Nephron progenitor cell (in vitro differentiated cells): Measurements from ENCODE around the gene ADAP1.
A peak's percentile ranks its signal among the peaks of the same experiment; 100 is the strongest.

Experiments used
- DNase-seq: peaks from one replicate; pipeline ENCODE4 v3.0.0; 2021
- H3K27ac Mint-ChIP-seq: 2 replicates; pipeline ENCODE4 v1.8.0; 2021; ENCODE audit warnings: mild to moderate bottlenecking, moderate library complexity, mixed read lengths
- H3K27me3 Mint-ChIP-seq: 2 replicates; pipeline ENCODE4 v1.8.0; 2021; ENCODE audit warnings: mild to moderate bottlenecking, low read depth, mixed read lengths; ENCODE audit not compliant: poor library complexity
- H3K36me3 Mint-ChIP-seq: 2 replicates; pipeline ENCODE4 v1.8.0; 2021; ENCODE audit warnings: low read depth, mixed read lengths
- H3K4me1 Mint-ChIP-seq: 2 replicates; pipeline ENCODE4 v1.8.0; 2021; ENCODE audit warnings: mixed read lengths
- H3K4me3 Mint-ChIP-seq: 2 replicates; pipeline ENCODE4 v1.8.0; 2021; ENCODE audit warnings: mild to moderate bottlenecking, moderate library complexity, mixed read lengths
- H3K9me3 Mint-ChIP-seq: 2 replicates; pipeline ENCODE4 v1.8.0; 2021; ENCODE audit warnings: mild to moderate bottlenecking, moderate library complexity, mixed read lengths
- TF ChIP-seq, protein P1 (sequence below): fragments of 200-600 bp; sonication (generic); IDR thresholded peaks from 2 replicates; pipeline ENCODE4 v1.5.0; 2021; ENCODE audit warnings: antibody characterized with exemption

Gene ADAP1

DNA sequence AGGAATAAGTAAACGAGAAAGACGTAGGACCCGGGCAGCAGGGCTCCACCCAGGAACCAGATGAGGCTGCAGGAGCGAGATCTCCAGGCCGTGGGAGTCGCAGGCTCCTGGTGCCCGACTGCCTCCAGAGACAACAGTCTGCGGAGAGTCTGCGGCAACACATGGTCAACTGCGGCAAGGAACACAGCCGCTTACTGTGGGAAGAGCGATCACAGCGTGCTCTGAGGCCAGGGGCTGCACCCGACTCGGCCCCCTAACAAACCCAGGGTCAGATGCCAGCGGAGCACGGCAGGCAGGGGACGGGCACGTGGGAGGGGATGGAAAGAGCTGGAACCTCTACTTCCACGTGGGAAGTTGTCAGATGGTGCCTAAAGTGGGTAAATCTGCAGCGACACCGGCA is 51.5 kb downstream of the ADAP1 start:
- H3K4me3 Mint-ChIP-seq, result no peak overlapping the region
- no peaks in the 10 kb centered on the region for H3K9me3 Mint-ChIP-seq

DNA sequence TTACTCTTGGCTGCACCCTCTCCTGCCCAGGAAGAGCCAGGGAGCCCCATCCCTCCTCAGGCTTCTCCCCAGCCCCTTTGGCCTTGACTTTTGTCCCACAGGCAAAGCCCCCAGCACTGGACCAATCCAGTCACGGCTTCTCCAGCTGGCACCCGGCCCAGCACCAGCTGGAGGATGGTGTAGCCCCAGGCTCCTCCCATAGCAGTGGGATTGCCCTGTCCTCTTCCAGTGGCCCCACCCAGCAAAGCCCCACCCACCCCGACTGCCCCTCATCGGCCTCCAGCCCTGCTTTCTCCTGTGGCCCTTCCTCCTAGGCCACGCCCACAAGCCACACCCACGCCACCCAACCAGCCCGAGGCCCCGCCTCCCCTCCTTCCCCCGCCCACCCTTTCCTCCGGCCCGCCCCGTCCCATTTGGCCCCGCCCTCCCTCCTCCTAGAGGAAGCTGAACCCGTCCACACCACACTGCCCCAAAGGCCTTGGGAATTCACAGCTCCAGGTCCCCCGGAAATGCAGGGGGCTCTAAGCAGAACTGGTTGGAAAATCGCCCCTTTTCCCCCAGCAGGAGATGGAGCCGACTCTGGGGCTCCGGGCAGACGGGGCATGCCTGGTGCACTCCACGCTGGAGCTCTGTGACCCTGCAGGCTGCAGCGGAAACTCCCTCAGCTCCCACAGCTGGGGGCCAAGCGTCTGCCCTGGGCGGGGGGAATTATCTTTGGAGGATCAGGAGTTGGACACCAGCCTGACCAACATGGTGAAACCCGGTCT is 52.9 kb downstream of the ADAP1 start:
- DNase-seq, result peak; percentile 89
- H3K9me3 Mint-ChIP-seq, result no peaks in the 10 kb centered on the region
- no peak overlapping the region for H3K27ac Mint-ChIP-seq
- H3K4me3 Mint-ChIP-seq, result no peak overlapping the region
- peaks cover 40% of the 10 kb centered on the region for H3K27me3 Mint-ChIP-seq
- TF ChIP-seq, protein P1, sequence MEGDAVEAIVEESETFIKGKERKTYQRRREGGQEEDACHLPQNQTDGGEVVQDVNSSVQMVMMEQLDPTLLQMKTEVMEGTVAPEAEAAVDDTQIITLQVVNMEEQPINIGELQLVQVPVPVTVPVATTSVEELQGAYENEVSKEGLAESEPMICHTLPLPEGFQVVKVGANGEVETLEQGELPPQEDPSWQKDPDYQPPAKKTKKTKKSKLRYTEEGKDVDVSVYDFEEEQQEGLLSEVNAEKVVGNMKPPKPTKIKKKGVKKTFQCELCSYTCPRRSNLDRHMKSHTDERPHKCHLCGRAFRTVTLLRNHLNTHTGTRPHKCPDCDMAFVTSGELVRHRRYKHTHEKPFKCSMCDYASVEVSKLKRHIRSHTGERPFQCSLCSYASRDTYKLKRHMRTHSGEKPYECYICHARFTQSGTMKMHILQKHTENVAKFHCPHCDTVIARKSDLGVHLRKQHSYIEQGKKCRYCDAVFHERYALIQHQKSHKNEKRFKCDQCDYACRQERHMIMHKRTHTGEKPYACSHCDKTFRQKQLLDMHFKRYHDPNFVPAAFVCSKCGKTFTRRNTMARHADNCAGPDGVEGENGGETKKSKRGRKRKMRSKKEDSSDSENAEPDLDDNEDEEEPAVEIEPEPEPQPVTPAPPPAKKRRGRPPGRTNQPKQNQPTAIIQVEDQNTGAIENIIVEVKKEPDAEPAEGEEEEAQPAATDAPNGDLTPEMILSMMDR, result no peak
- no peaks in the 10 kb centered on the region for H3K36me3 Mint-ChIP-seq
- H3K4me1 Mint-ChIP-seq, result peaks cover 16% of the 10 kb centered on the region

More for the DNA sequence above, 51.5 kb downstream of the ADAP1 start:
- DNase-seq, result no peak
- peaks cover 50% of the 10 kb centered on the region for H3K27me3 Mint-ChIP-seq
- H3K27ac Mint-ChIP-seq, result no peak overlapping the region
- TF ChIP-seq, protein P1, result no peak
- H3K36me3 Mint-ChIP-seq, result no peaks in the 10 kb centered on the region
- H3K4me1 Mint-ChIP-seq, result peaks cover 16% of the 10 kb centered on the region

DNA sequence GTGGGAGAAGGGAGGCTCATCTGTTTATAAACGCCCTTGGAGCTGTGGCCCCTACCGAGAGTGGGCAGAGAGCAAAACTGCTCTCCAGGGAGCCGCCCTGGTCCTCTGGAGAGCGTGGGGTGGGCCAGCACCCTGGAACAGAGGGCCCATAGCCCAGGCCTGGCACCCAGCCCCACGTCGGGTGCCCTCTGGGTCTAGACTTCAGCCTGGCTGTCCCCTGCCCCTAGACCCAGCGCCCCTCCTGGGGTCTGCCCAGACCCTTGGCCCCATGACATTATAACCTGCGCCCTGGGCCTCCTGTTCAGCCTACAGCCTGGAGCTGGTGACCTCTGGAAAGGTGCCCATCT is 53.5 kb downstream of the ADAP1 start:
- no peak overlapping the region for H3K27ac Mint-ChIP-seq
- H3K4me1 Mint-ChIP-seq, result peaks cover 16% of the 10 kb centered on the region
- DNase-seq, result no peak
- H3K9me3 Mint-ChIP-seq, result no peaks in the 10 kb centered on the region
- TF ChIP-seq, protein P1, result no peak
- H3K4me3 Mint-ChIP-seq, result no peak overlapping the region
- peaks cover 35% of the 10 kb centered on the region for H3K27me3 Mint-ChIP-seq
- peaks cover 5% of the 10 kb centered on the region for H3K36me3 Mint-ChIP-seq

DNA sequence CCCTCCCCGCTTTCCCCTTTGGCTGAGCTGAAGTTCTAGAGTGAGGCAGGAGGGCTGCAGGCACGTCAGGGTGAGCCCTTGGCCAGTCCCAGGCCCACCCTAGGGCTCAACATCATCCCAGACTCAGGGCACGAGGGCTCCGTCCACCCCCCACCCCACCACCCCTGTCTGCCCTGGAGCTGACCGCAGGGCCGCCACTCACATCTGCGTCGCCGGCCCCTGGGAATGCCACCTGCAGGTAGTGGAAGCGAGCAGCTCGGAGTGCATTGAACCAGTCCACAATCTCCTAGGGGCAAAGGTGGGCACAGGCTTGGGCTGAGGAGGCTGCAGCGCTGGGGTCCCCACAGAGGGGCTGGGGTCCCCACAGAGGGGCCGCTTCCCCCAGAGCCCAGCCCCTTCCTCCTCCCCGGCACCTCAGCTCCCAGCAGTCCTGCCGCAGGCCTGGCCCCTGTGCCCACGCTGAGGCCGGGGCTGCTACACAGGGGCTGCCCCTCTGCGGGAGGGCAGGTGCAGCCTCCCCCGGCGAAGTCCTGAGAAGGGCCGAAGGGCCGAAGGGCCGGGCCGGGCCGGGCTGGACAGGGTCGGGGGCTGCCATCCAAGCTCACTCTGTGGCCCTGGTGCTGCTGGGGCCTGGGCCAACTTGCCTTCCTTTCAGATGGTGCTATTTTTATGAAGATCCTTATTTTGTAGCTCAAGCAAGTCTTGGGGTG is 54.0 kb downstream of the ADAP1 start:
- peaks cover 7% of the 10 kb centered on the region for H3K36me3 Mint-ChIP-seq
- no peak for DNase-seq
- no peaks in the 10 kb centered on the region for H3K9me3 Mint-ChIP-seq
- no peak overlapping the region for H3K27ac Mint-ChIP-seq
- H3K4me1 Mint-ChIP-seq, result peaks cover 16% of the 10 kb centered on the region
- TF ChIP-seq, protein P1, result no peak
- H3K4me3 Mint-ChIP-seq, result no peak overlapping the region
- H3K27me3 Mint-ChIP-seq, result peaks cover 29% of the 10 kb centered on the region

DNA sequence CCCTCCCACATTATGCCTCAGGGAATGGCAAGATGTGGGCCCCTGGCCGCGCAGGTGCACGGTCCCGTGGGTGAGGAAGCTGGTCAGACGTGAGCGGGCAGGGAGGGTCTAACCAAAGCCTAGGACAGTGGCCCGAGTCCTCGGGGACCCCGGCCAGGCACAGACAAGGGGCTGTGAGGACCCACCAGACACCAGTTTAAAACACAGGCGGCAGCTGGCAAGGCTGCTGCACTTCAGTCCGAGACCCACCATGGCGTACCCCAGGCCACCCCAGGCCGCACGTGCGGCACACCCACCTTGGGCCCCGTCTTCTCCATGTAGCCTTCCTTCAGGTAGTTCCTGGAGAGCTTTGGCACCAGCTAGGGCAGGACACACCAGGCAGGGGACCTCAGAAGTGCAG is 54.7 kb downstream of the ADAP1 start:
- H3K4me3 Mint-ChIP-seq, result no peak overlapping the region
- H3K36me3 Mint-ChIP-seq, result peaks cover 7% of the 10 kb centered on the region
- no peak overlapping the region for H3K27ac Mint-ChIP-seq
- TF ChIP-seq, protein P1, result no peak
- no peaks in the 10 kb centered on the region for H3K9me3 Mint-ChIP-seq
- no peak for DNase-seq
- peaks cover 16% of the 10 kb centered on the region for H3K4me1 Mint-ChIP-seq
- H3K27me3 Mint-ChIP-seq, result peaks cover 23% of the 10 kb centered on the region
